ENCODE data around the gene NCF1.
A peak's percentile ranks its signal among the peaks of the same experiment; 100 is the strongest.
"Not testable (repeated sequence)": the region's sequence is repeated elsewhere in the genome, so short reads cannot be mapped to it uniquely, and the experiment has no call there.

The NCF1 gene

GRCh38 chr7:74773760-74774750, at the start of gene NCF1:
TSS of gene NCF1 (plus strand) at chr7:74774011. CDS start at chr7:74774032, 21 bp downstream.
- H3K9me3 ChIP-seq (ENCODE audit: control insufficient read depth in 2 of 2, low read length in 2 of 2); H3K36me3 ChIP-seq (ENCODE audit: control insufficient read depth in 2 of 2, insufficient read depth in 2 of 2, low read length in 2 of 2); H3K4me3 ChIP-seq (ENCODE audit: low read length in 2 of 2); H3K9ac ChIP-seq (ENCODE audit: low read length in 2 of 2); H3K27me3 ChIP-seq (ENCODE audit: control insufficient read depth in 1 of 2, insufficient read depth in 2 of 2, low read length in 2 of 2); H3K4me1 ChIP-seq (ENCODE audit: control insufficient read depth, insufficient read depth, low read length); H3K27ac ChIP-seq (ENCODE audit: low read length): not testable (repeated sequence)

GRCh38 chr7:74725840-74726239, 48.0 kb upstream of the NCF1 start:
- no peaks in the 10 kb centered on the region for H3K9me3 ChIP-seq (ENCODE audit: control insufficient read depth in 2 of 2, low read length in 2 of 2)
- H3K36me3 ChIP-seq (ENCODE audit: control insufficient read depth in 2 of 2, insufficient read depth in 2 of 2, low read length in 2 of 2), result peaks cover 4 to 6% of the 10 kb centered on the region in 2 donors
- H3K27ac ChIP-seq (ENCODE audit: low read length), result no peak overlapping the region
- no peaks in the 10 kb centered on the region for H3K4me1 ChIP-seq (ENCODE audit: control insufficient read depth, insufficient read depth, low read length)
- H3K27me3 ChIP-seq (ENCODE audit: control insufficient read depth in 1 of 2, insufficient read depth in 2 of 2, low read length in 2 of 2), result no peaks in the 10 kb centered on the region
- no peak overlapping the region for H3K9ac ChIP-seq (ENCODE audit: low read length in 2 of 2)
- no peak overlapping the region for H3K4me3 ChIP-seq (ENCODE audit: low read length in 2 of 2)

- no peaks in the 10 kb centered on the region for H3K27me3 ChIP-seq (ENCODE audit: control insufficient read depth in 1 of 2, insufficient read depth in 2 of 2, low read length in 2 of 2)
- H3K27ac ChIP-seq (ENCODE audit: low read length), result no peak overlapping the region
- peaks cover 4 to 6% of the 10 kb centered on the region in 2 donors for H3K36me3 ChIP-seq (ENCODE audit: control insufficient read depth in 2 of 2, insufficient read depth in 2 of 2, low read length in 2 of 2)
- H3K9me3 ChIP-seq (ENCODE audit: control insufficient read depth in 2 of 2, low read length in 2 of 2), result no peaks in the 10 kb centered on the region
- peak overlapping the region in 1 of 2 donors; percentile 14 for H3K9ac ChIP-seq (ENCODE audit: low read length in 2 of 2)
- H3K4me3 ChIP-seq (ENCODE audit: low read length in 2 of 2), result no peak overlapping the region
- no peaks in the 10 kb centered on the region for H3K4me1 ChIP-seq (ENCODE audit: control insufficient read depth, insufficient read depth, low read length)
Measured at GRCh38 chr7:74726309-74727101, 47.3 kb upstream of the NCF1 start.

GRCh38 chr7:74728686-74729085, 45.1 kb upstream of the NCF1 start:
- H3K9me3 ChIP-seq (ENCODE audit: control insufficient read depth in 2 of 2, low read length in 2 of 2); H3K9ac ChIP-seq (ENCODE audit: low read length in 2 of 2); H3K36me3 ChIP-seq (ENCODE audit: control insufficient read depth in 2 of 2, insufficient read depth in 2 of 2, low read length in 2 of 2); H3K27me3 ChIP-seq (ENCODE audit: control insufficient read depth in 1 of 2, insufficient read depth in 2 of 2, low read length in 2 of 2); H3K4me1 ChIP-seq (ENCODE audit: control insufficient read depth, insufficient read depth, low read length); H3K27ac ChIP-seq (ENCODE audit: low read length); H3K4me3 ChIP-seq (ENCODE audit: low read length in 2 of 2): not testable (repeated sequence)

- not testable (repeated sequence) for H3K27me3 ChIP-seq (ENCODE audit: control insufficient read depth in 1 of 2, insufficient read depth in 2 of 2, low read length in 2 of 2); H3K9me3 ChIP-seq (ENCODE audit: control insufficient read depth in 2 of 2, low read length in 2 of 2); H3K4me1 ChIP-seq (ENCODE audit: control insufficient read depth, insufficient read depth, low read length); H3K36me3 ChIP-seq (ENCODE audit: control insufficient read depth in 2 of 2, insufficient read depth in 2 of 2, low read length in 2 of 2); H3K4me3 ChIP-seq (ENCODE audit: low read length in 2 of 2); H3K27ac ChIP-seq (ENCODE audit: low read length); H3K9ac ChIP-seq (ENCODE audit: low read length in 2 of 2)
Measured at GRCh38 chr7:74730186-74730585, 43.6 kb upstream of the NCF1 start.

- not testable (repeated sequence) for H3K4me3 ChIP-seq (ENCODE audit: low read length in 2 of 2); H3K27me3 ChIP-seq (ENCODE audit: control insufficient read depth in 1 of 2, insufficient read depth in 2 of 2, low read length in 2 of 2); H3K4me1 ChIP-seq (ENCODE audit: control insufficient read depth, insufficient read depth, low read length); H3K9me3 ChIP-seq (ENCODE audit: control insufficient read depth in 2 of 2, low read length in 2 of 2); H3K27ac ChIP-seq (ENCODE audit: low read length); H3K36me3 ChIP-seq (ENCODE audit: control insufficient read depth in 2 of 2, insufficient read depth in 2 of 2, low read length in 2 of 2); H3K9ac ChIP-seq (ENCODE audit: low read length in 2 of 2)
Measured at GRCh38 chr7:74739974-74740703, 33.7 kb upstream of the NCF1 start.

GRCh38 chr7:74743936-74744557, 29.8 kb upstream of the NCF1 start:
- H3K4me1 ChIP-seq (ENCODE audit: control insufficient read depth, insufficient read depth, low read length); H3K9ac ChIP-seq (ENCODE audit: low read length in 2 of 2); H3K9me3 ChIP-seq (ENCODE audit: control insufficient read depth in 2 of 2, low read length in 2 of 2); H3K4me3 ChIP-seq (ENCODE audit: low read length in 2 of 2); H3K27ac ChIP-seq (ENCODE audit: low read length); H3K27me3 ChIP-seq (ENCODE audit: control insufficient read depth in 1 of 2, insufficient read depth in 2 of 2, low read length in 2 of 2); H3K36me3 ChIP-seq (ENCODE audit: control insufficient read depth in 2 of 2, insufficient read depth in 2 of 2, low read length in 2 of 2): not testable (repeated sequence)

- not testable (repeated sequence) for H3K9me3 ChIP-seq (ENCODE audit: control insufficient read depth in 2 of 2, low read length in 2 of 2); H3K4me1 ChIP-seq (ENCODE audit: control insufficient read depth, insufficient read depth, low read length); H3K9ac ChIP-seq (ENCODE audit: low read length in 2 of 2); H3K4me3 ChIP-seq (ENCODE audit: low read length in 2 of 2); H3K36me3 ChIP-seq (ENCODE audit: control insufficient read depth in 2 of 2, insufficient read depth in 2 of 2, low read length in 2 of 2); H3K27ac ChIP-seq (ENCODE audit: low read length); H3K27me3 ChIP-seq (ENCODE audit: control insufficient read depth in 1 of 2, insufficient read depth in 2 of 2, low read length in 2 of 2)
Measured at GRCh38 chr7:74753921-74754482, 19.8 kb upstream of the NCF1 start.

GRCh38 chr7:74756673-74757072, 17.1 kb upstream of the NCF1 start:
- H3K4me1 ChIP-seq (ENCODE audit: control insufficient read depth, insufficient read depth, low read length); H3K9me3 ChIP-seq (ENCODE audit: control insufficient read depth in 2 of 2, low read length in 2 of 2); H3K4me3 ChIP-seq (ENCODE audit: low read length in 2 of 2); H3K36me3 ChIP-seq (ENCODE audit: control insufficient read depth in 2 of 2, insufficient read depth in 2 of 2, low read length in 2 of 2); H3K27ac ChIP-seq (ENCODE audit: low read length); H3K27me3 ChIP-seq (ENCODE audit: control insufficient read depth in 1 of 2, insufficient read depth in 2 of 2, low read length in 2 of 2); H3K9ac ChIP-seq (ENCODE audit: low read length in 2 of 2): not testable (repeated sequence)

GRCh38 chr7:74758268-74758667, 15.5 kb upstream of the NCF1 start:
- H3K9ac ChIP-seq (ENCODE audit: low read length in 2 of 2); H3K36me3 ChIP-seq (ENCODE audit: control insufficient read depth in 2 of 2, insufficient read depth in 2 of 2, low read length in 2 of 2); H3K4me1 ChIP-seq (ENCODE audit: control insufficient read depth, insufficient read depth, low read length); H3K27me3 ChIP-seq (ENCODE audit: control insufficient read depth in 1 of 2, insufficient read depth in 2 of 2, low read length in 2 of 2); H3K4me3 ChIP-seq (ENCODE audit: low read length in 2 of 2); H3K27ac ChIP-seq (ENCODE audit: low read length); H3K9me3 ChIP-seq (ENCODE audit: control insufficient read depth in 2 of 2, low read length in 2 of 2): not testable (repeated sequence)
